GM10266 (cell line): Measurements from ENCODE around the gene LCE2D.
A peak's percentile ranks its signal among the peaks of the same experiment; 100 is the strongest.

ENCODE experiments used
- DNase-seq: peaks from one replicate; pipeline ENCODE4 v3.0.0; 2012; ENCODE audit errors: extremely low spot score
- CTCF ChIP-seq: IDR thresholded peaks from 2 replicates; pipeline ENCODE4 v1.5.1; 2012; ENCODE audit warnings: mild to moderate bottlenecking, low read depth; ENCODE audit not compliant: control insufficient read depth, insufficient read depth; ENCODE audit errors: missing control alignments

LCE2D gene

GRCh38 chr1:152640351-152640750 lies 22.8 kb upstream of the LCE2D start:
- DNase-seq, result no peak
- TF ChIP-seq CTCF, result no peak

GRCh38 chr1:152643945-152644344 lies 19.2 kb upstream of the LCE2D start:
- no peak for TF ChIP-seq CTCF

GRCh38 chr1:152645146-152645545 lies 18.0 kb upstream of the LCE2D start:
- TF ChIP-seq CTCF, result no peak
- no peak for DNase-seq

More at GRCh38 chr1:152643945-152644344, 19.2 kb upstream of the LCE2D start:
- DNase-seq, result no peak

- no peak for DNase-seq
- TF ChIP-seq CTCF, result no peak
These were observed 16.5 kb upstream of the LCE2D start for GRCh38 chr1:152646656-152647055.

- peak; percentile 64 for DNase-seq
- TF ChIP-seq CTCF, result peak; percentile 76
These were observed 9.1 kb upstream of the LCE2D start for GRCh38 chr1:152654110-152654509.

GRCh38 chr1:152656459-152656858 lies 6.7 kb upstream of the LCE2D start:
- no peak for DNase-seq
- no peak for TF ChIP-seq CTCF

GRCh38 chr1:152657677-152658076 lies 5.5 kb upstream of the LCE2D start:
- TF ChIP-seq CTCF, result no peak
- DNase-seq, result no peak
